ENCODE data around the gene OR8H3.
"Not testable (repeated sequence)": the region's sequence is repeated elsewhere in the genome, so short reads cannot be mapped to it uniquely, and the experiment has no call there.

GRCh38 chr11:56143681-56144080, 21.5 kb downstream of the OR8H3 start:
- not testable (repeated sequence) for TF ChIP-seq CTCF (IDR thresholded peaks at IDR 0.05); EZH2 (IDR thresholded peaks at IDR 0.05; ENCODE audit: borderline replicate concordance, insufficient read depth, low read depth, low read length, poor library complexity, severe bottlenecking)

Measured in B cell (primary cell).